OCI-LY1 (cell line): ENCODE data around the gene CDK18.

Experiments used
- H2AFZ ChIP-seq: fragments of 200-600 bp; sonication (generic), shearing (Covaris generic); 2 replicates; pipeline ENCODE4 v1.6.0; 2014; ENCODE audit warnings: antibody characterized with exemption, mild to moderate bottlenecking, low read length
- H3F3A ChIP-seq: fragments of 200-600 bp; sonication (generic), shearing (Covaris generic); 2 replicates; pipeline ENCODE4 v1.6.0; 2014; ENCODE audit warnings: mild to moderate bottlenecking, antibody characterized with exemption, low read length, moderate library complexity; ENCODE audit not compliant: insufficient read depth
- H3K27ac ChIP-seq: fragments of 200-600 bp; sonication (generic); 2 replicates; pipeline ENCODE4 v1.5.1; 2014; ENCODE audit warnings: low read length, mixed run types, mild to moderate bottlenecking, low read depth; ENCODE audit not compliant: poor library complexity, severe bottlenecking
- H3K27me3 ChIP-seq: fragments of 200-600 bp; sonication (generic); 2 replicates; pipeline ENCODE4 v1.6.0; 2014; ENCODE audit warnings: antibody characterized with exemption, mild to moderate bottlenecking, low read length, moderate library complexity; ENCODE audit not compliant: insufficient read depth
- H3K36me3 ChIP-seq: fragments of 200-600 bp; sonication (generic); 2 replicates; pipeline ENCODE4 v1.6.1; 2014; ENCODE audit warnings: mild to moderate bottlenecking, antibody characterized with exemption, low read length, moderate library complexity, mixed read lengths; ENCODE audit not compliant: insufficient read depth
- H3K4me1 ChIP-seq: fragments of 200-600 bp; sonication (generic); 2 replicates; pipeline ENCODE4 v1.5.1; 2014; ENCODE audit warnings: mild to moderate bottlenecking, low read length, moderate library complexity; ENCODE audit not compliant: insufficient read depth, severe bottlenecking
- H3K4me2 ChIP-seq: fragments of 200-600 bp; sonication (generic), shearing (Covaris generic); 2 replicates; pipeline ENCODE4 v1.6.1; 2014; ENCODE audit warnings: low read length
- H3K4me3 ChIP-seq: fragments of 200-600 bp; sonication (generic); 2 replicates; pipeline ENCODE4 v1.5.1; 2014; ENCODE audit warnings: low read length, low read depth, mild to moderate bottlenecking, mixed read lengths; ENCODE audit not compliant: poor library complexity, severe bottlenecking
- H3K79me2 ChIP-seq: fragments of 200-600 bp; shearing (Covaris generic); 2 replicates; pipeline ENCODE4 v1.6.1; 2016; ENCODE audit warnings: mixed run types, low read length, mixed read lengths; ENCODE audit not compliant: insufficient read depth
- H3K9ac ChIP-seq: fragments of 200-600 bp; sonication (generic), shearing (Covaris generic); 2 replicates; pipeline ENCODE4 v1.6.1; 2014; ENCODE audit warnings: mild to moderate bottlenecking, low read length, mixed read lengths
- H3K9me2 ChIP-seq: fragments of 200-600 bp; sonication (generic), shearing (Covaris generic); 2 replicates; pipeline ENCODE4 v1.6.1; 2014; ENCODE audit warnings: low read depth, mild to moderate bottlenecking, low read length, mixed read lengths
- H3K9me3 ChIP-seq: fragments of 200-600 bp; shearing (Covaris generic); 2 replicates; pipeline ENCODE4 v1.6.1; 2014; ENCODE audit warnings: low read length, mixed read lengths
- H4K20me1 ChIP-seq: fragments of 200-600 bp; sonication (generic), shearing (Covaris generic); 2 replicates; pipeline ENCODE4 v1.6.0; 2016; ENCODE audit warnings: mild to moderate bottlenecking, low read length; ENCODE audit not compliant: insufficient read depth
- EZH2 ChIP-seq: fragments of 200-600 bp; sonication (generic), shearing (Covaris generic); IDR thresholded peaks from 2 replicates; pipeline ENCODE4 v1.8.0; 2017; ENCODE audit warnings: borderline replicate concordance, mixed run types, mild to moderate bottlenecking, antibody characterized with exemption, low read length, moderate library complexity, mixed read lengths
- TF ChIP-seq, protein P1 (sequence below): fragments of 200-600 bp; sonication (generic), shearing (Covaris generic); IDR thresholded peaks from 2 replicates; pipeline ENCODE4 v1.5.1; 2017; ENCODE audit warnings: mild to moderate bottlenecking, antibody characterized with exemption, low read length, moderate library complexity, mixed read lengths

CDK18 gene

DNA sequence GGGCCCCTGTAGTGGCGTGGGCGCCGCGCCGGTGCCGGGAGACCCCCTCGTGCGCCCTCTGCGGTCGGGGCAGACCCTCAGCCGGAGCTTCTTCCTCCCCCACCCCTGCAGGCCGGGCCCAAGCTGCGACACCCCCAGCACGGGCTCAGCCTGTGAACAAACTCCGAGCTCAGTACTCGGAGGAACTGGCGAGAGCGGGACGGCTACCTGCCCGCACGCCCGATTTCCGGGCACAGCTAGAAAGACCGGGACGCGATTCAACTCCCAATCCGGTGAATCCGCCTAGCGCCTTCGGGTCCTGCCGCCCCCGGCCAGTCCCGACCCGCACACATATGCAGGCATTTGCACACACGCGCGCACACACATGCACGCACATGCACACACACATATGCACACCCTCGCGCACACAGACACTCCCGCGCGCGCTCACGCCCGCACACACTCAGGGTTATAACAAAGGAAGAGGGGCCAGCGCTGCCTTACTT, 48.0 kb upstream of the CDK18 start:
- no peaks in the 10 kb centered on the region for H3K9me2 ChIP-seq
- H3K36me3 ChIP-seq = no peaks in the 10 kb centered on the region
- no peaks in the 10 kb centered on the region for H3F3A ChIP-seq
- no peaks in the 10 kb centered on the region for H3K9me3 ChIP-seq
- H3K9ac ChIP-seq = no peak overlapping the region
- H3K4me1 ChIP-seq = no peaks in the 10 kb centered on the region
- no peaks in the 10 kb centered on the region for H3K79me2 ChIP-seq
- H4K20me1 ChIP-seq = no peaks in the 10 kb centered on the region
- H3K27me3 ChIP-seq = 0 out of 2 replicates have a peak, but pooled peaks cover 5% of the 10 kb centered on the region
- no peak overlapping the region for H2AFZ ChIP-seq
- no peak overlapping the region for H3K4me3 ChIP-seq
- no peak overlapping the region for H3K27ac ChIP-seq
- TF ChIP-seq, protein P1, sequence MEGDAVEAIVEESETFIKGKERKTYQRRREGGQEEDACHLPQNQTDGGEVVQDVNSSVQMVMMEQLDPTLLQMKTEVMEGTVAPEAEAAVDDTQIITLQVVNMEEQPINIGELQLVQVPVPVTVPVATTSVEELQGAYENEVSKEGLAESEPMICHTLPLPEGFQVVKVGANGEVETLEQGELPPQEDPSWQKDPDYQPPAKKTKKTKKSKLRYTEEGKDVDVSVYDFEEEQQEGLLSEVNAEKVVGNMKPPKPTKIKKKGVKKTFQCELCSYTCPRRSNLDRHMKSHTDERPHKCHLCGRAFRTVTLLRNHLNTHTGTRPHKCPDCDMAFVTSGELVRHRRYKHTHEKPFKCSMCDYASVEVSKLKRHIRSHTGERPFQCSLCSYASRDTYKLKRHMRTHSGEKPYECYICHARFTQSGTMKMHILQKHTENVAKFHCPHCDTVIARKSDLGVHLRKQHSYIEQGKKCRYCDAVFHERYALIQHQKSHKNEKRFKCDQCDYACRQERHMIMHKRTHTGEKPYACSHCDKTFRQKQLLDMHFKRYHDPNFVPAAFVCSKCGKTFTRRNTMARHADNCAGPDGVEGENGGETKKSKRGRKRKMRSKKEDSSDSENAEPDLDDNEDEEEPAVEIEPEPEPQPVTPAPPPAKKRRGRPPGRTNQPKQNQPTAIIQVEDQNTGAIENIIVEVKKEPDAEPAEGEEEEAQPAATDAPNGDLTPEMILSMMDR = no peak
- TF ChIP-seq EZH2 = no peak
- no peak overlapping the region for H3K4me2 ChIP-seq

DNA sequence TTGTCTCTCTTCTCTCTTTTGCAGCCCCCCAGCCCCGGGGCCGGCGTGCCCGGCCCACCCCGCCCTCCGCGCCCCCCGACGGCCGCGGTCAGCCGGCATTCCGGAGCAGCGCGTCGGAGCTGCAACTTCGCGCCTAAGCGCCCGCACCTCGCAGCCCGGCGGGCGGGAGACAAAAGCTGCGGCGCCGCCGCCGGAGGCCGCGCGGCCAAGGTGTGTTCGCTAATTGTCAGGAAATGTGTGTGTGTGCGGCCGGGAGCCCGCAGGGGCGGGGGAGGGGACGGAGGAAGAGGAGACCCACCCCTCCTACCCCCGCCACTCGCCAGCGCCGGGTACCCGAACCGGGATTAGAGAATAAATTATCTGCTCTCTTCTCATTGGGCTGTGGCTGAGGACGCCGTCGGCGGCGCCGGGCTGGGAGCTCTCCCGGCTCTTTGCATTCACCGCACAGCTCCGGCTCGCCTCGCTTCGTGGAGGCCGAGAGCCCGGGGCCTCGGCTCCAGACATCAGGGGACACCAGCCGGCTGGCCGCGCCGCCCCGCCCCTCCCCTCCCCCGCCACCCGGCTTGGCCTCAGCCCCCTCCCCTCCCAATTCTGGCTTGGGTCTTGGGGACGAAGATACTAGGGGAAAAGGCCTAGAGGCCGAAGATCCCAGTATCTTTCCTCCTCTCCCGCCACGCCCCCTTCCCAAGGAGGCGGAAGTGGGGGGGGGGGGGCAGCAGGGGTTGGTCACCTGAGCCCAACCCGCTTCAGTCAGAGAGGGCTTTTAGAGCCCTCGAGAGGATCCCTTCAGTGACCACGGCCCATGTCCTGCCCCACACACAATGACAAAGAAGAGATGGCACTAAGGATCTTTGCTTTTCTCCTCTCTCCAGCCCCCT, 47.4 kb upstream of the CDK18 start:
- Histone ChIP-seq H4K20me1 (no peaks in the 10 kb centered on the region), H2AFZ (no peak overlapping the region), H3K9ac (no peak overlapping the region), H3K27me3 (0 out of 2 replicates have a peak, but pooled peaks cover 5% of the 10 kb centered on the region), H3K36me3 (no peaks in the 10 kb centered on the region), H3K4me3 (no peak overlapping the region), H3K9me2 (no peaks in the 10 kb centered on the region), H3K4me1 (no peaks in the 10 kb centered on the region), H3K79me2 (no peaks in the 10 kb centered on the region), H3K9me3 (no peaks in the 10 kb centered on the region), H3K4me2 (no peak overlapping the region), H3K27ac (no peak overlapping the region), H3F3A (no peaks in the 10 kb centered on the region)
- TF ChIP-seq EZH2 = no peak
- TF ChIP-seq, protein P1 = no peak

DNA sequence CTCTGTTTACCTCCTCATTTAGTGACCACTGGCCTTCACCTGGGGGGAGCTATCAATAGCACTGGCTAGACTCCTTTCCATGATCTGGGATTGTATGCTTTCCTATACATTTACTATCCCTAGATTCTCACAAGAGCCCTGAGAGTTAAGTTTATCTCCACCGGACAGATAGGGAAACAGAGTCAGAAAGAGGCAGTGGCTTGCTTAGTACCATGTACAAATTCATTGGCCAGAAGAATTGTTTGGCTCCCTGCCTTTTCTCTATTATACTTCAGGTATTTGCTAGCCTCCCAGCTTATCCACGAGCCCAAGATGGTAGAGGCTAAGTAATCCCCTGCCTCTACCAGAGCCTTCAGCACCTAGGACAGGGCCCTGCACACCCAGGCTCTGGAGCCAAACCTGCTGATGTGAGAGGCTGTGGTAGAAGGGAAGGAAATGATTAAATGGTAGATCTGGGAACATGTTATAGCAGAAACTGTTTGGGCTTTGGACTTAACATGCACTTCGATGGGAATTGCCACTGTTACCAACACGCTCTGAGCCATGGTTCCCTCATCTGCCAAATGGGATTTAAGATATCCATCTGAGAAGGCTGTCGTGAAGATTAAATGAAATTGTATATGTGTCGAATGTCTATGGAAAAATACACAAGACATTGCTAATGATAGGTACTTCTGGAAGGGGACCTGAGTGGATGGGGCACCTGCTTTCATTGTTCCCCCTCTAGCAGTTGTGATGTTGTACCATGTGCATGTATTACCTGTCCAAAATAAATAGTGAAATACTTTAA, 45.5 kb upstream of the CDK18 start:
- Histone ChIP-seq H2AFZ (no peak overlapping the region), H3K9me2 (no peaks in the 10 kb centered on the region), H3K4me1 (no peaks in the 10 kb centered on the region), H3F3A (no peaks in the 10 kb centered on the region), H3K27ac (no peak overlapping the region), H3K4me2 (no peak overlapping the region), H4K20me1 (no peaks in the 10 kb centered on the region), H3K9ac (no peak overlapping the region), H3K4me3 (no peak overlapping the region), H3K9me3 (no peaks in the 10 kb centered on the region), H3K79me2 (no peaks in the 10 kb centered on the region), H3K27me3 (0 out of 2 replicates have a peak, but pooled peaks cover 5% of the 10 kb centered on the region), H3K36me3 (no peaks in the 10 kb centered on the region)
- TF ChIP-seq, protein P1 = no peak
- TF ChIP-seq EZH2 = no peak
